ENCODE results near the gene ZNF236.

ZNF236 gene

DNA sequence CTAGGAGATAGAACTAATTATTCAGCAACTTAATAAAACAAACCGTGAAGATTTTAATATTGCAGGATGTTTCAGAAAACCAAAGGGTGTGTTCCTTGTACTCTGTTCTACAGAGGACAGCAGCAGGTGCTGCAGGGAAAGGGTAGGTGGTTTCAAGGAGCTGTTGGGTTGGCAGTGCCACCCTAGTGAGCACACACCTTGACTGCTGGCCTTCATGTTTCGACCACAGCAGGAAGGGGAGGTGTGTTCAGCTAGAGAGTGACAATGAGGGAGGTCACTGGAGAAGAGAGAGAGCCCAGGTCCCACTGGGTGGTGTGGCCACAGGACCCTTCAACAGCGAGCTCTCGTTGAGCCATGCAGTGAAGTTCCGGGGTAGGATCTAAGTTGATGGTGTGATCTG, 98.6 kb downstream of the ZNF236 start:
- Histone ChIP-seq H3K36me3 (replicated peaks; ENCODE audit: low read depth, low read length) (peaks cover 48% of the 10 kb centered on the region), H3K4me3 (ENCODE audit: low read length) (no peak overlapping the region)

DNA sequence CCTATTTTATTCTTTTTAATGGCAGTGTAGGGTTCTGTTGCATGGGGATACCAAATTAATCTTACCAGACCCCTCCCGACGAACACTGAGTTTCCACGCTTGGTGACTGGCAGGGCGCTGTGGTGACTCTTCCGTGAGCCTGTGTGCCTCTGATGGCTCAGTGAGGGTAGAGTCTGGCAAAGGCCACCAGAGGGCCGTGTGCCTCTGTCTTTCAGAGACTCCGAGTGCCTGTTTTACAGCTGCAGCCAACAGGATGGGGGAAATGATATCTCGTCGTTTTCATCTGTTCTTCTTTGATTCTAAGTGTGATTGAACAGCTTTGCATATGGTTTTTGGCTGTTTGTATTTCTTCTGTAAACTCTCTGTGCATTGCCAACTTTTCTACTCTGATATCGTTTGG, 99.8 kb downstream of the ZNF236 start:
- H4K20me1 ChIP-seq (ENCODE audit: insufficient read depth, low read length): 0 out of 2 replicates have a peak, but pooled peaks cover 3% of the 10 kb centered on the region
- H3K9me3 ChIP-seq (ENCODE audit: insufficient read depth, low read length): no peaks in the 10 kb centered on the region
- H3K79me2 ChIP-seq (ENCODE audit: low read length): no peaks in the 10 kb centered on the region
- H3K36me3 ChIP-seq (replicated peaks; ENCODE audit: low read depth, low read length): peaks cover 47% of the 10 kb centered on the region
- H3K4me3 ChIP-seq (ENCODE audit: low read length): no peak overlapping the region
- peak overlapping the region; percentile 8; the same call in 1 of the 2 replicates for H3K4me2 ChIP-seq (ENCODE audit: low read length)
- H3K27ac ChIP-seq (ENCODE audit: low read length): no peak overlapping the region
- H3K27me3 ChIP-seq (ENCODE audit: low read depth, low read length): no peaks in the 10 kb centered on the region
- no peak overlapping the region for H2AFZ ChIP-seq (ENCODE audit: low read depth, low read length)
- H3K4me1 ChIP-seq (ENCODE audit: low read length): peaks cover 2% of the 10 kb centered on the region; the same call in 1 of the 2 replicates
- no peak overlapping the region for H3K9ac ChIP-seq (ENCODE audit: low read length)
- TF ChIP-seq EZH2phosphoT487 (IDR thresholded peaks at IDR 0.05; ENCODE audit: low read depth): no peak
- TF ChIP-seq, protein P1, sequence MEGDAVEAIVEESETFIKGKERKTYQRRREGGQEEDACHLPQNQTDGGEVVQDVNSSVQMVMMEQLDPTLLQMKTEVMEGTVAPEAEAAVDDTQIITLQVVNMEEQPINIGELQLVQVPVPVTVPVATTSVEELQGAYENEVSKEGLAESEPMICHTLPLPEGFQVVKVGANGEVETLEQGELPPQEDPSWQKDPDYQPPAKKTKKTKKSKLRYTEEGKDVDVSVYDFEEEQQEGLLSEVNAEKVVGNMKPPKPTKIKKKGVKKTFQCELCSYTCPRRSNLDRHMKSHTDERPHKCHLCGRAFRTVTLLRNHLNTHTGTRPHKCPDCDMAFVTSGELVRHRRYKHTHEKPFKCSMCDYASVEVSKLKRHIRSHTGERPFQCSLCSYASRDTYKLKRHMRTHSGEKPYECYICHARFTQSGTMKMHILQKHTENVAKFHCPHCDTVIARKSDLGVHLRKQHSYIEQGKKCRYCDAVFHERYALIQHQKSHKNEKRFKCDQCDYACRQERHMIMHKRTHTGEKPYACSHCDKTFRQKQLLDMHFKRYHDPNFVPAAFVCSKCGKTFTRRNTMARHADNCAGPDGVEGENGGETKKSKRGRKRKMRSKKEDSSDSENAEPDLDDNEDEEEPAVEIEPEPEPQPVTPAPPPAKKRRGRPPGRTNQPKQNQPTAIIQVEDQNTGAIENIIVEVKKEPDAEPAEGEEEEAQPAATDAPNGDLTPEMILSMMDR (IDR thresholded peaks at IDR 0.05; ENCODE audit: low read depth, low read length): peak; percentile 93

More for the DNA sequence above, 98.6 kb downstream of the ZNF236 start:
- H3K9ac ChIP-seq (ENCODE audit: low read length): no peak overlapping the region
- no peaks in the 10 kb centered on the region for H3K27me3 ChIP-seq (ENCODE audit: low read depth, low read length)
- no peak overlapping the region for H3K4me2 ChIP-seq (ENCODE audit: low read length)
- no peak overlapping the region for H2AFZ ChIP-seq (ENCODE audit: low read depth, low read length)
- 0 out of 2 replicates have a peak, but pooled peaks cover 3% of the 10 kb centered on the region for H4K20me1 ChIP-seq (ENCODE audit: insufficient read depth, low read length)
- no peaks in the 10 kb centered on the region for H3K79me2 ChIP-seq (ENCODE audit: low read length)
- TF ChIP-seq, protein P1 (IDR thresholded peaks at IDR 0.05; ENCODE audit: low read depth, low read length): no peak
- no peak for TF ChIP-seq EZH2phosphoT487 (IDR thresholded peaks at IDR 0.05; ENCODE audit: low read depth)
- H3K4me1 ChIP-seq (ENCODE audit: low read length): peaks cover 2% of the 10 kb centered on the region; the same call in 1 of the 2 replicates
- H3K9me3 ChIP-seq (ENCODE audit: insufficient read depth, low read length): no peaks in the 10 kb centered on the region
- no peak overlapping the region for H3K27ac ChIP-seq (ENCODE audit: low read length)

DNA sequence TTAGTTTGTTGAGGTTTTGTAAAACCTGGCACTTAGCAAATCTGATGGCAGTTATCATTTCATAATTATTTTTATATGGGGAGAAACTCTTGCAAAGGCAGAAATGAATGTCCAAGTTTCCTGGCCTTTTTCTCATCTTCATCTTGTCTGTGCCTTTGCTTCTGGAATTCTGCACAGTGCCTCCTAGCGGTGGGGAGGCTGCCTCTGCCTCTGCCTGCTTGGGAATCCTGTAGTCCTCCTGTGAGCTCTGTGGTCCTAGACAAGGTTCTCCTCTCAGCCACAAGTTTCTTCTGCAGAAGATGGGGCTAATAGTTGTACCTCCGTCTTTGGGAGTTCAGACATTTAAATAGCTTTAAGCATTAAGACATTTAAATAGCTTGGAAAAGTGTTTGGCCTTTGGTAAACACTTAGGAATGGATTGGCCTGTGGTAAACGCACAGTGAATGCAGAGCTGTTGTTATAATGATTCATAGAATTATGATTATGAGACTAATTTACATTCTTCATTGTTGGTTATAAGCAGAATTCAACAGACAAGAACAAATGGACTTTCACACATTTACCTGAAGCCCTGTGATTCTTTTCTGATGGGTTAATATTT, 101.2 kb downstream of the ZNF236 start:
- TF ChIP-seq EZH2phosphoT487 (IDR thresholded peaks at IDR 0.05; ENCODE audit: low read depth): no peak
- TF ChIP-seq, protein P1 (IDR thresholded peaks at IDR 0.05; ENCODE audit: low read depth, low read length): peak; percentile 92
- Histone ChIP-seq H4K20me1 (ENCODE audit: insufficient read depth, low read length) (0 out of 2 replicates have a peak, but pooled peaks cover 3% of the 10 kb centered on the region), H3K4me1 (ENCODE audit: low read length) (peaks cover 10% of the 10 kb centered on the region), H3K79me2 (ENCODE audit: low read length) (no peaks in the 10 kb centered on the region), H3K36me3 (replicated peaks; ENCODE audit: low read depth, low read length) (peaks cover 45% of the 10 kb centered on the region), H3K4me3 (ENCODE audit: low read length) (no peak overlapping the region), H3K9me3 (ENCODE audit: insufficient read depth, low read length) (no peaks in the 10 kb centered on the region), H3K4me2 (ENCODE audit: low read length) (no peak overlapping the region), H2AFZ (ENCODE audit: low read depth, low read length) (no peak overlapping the region), H3K27me3 (ENCODE audit: low read depth, low read length) (no peaks in the 10 kb centered on the region), H3K27ac (ENCODE audit: low read length) (no peak overlapping the region), H3K9ac (ENCODE audit: low read length) (no peak overlapping the region)

DNA sequence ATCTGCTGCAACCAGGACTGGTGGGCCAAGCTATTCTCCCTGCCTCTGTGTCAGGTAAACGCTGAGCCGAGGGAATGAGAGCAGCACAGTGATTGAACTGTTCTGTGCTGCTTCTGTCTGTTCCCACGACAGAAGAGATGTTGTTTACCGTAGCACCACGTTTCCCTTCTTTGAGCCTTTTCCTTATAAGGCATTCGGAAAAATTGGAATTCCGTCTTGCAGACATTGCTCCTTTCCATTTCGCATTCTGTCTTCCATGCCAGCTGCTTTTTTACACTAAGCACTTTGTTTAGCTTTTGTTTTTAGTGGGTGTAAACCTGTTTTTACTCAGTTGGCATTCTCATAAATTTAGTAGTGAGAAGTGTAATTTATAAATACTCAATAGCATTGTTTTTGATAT, 103.1 kb downstream of the ZNF236 start:
- Histone ChIP-seq H3K4me2 (ENCODE audit: low read length) (no peak overlapping the region), H3K9me3 (ENCODE audit: insufficient read depth, low read length) (no peaks in the 10 kb centered on the region), H3K4me3 (ENCODE audit: low read length) (no peak overlapping the region), H3K27ac (ENCODE audit: low read length) (no peak overlapping the region), H3K36me3 (replicated peaks; ENCODE audit: low read depth, low read length) (peaks cover 45% of the 10 kb centered on the region), H2AFZ (ENCODE audit: low read depth, low read length) (no peak overlapping the region), H3K9ac (ENCODE audit: low read length) (no peak overlapping the region), H3K4me1 (ENCODE audit: low read length) (peaks cover 22% of the 10 kb centered on the region), H3K79me2 (ENCODE audit: low read length) (no peaks in the 10 kb centered on the region), H3K27me3 (ENCODE audit: low read depth, low read length) (no peaks in the 10 kb centered on the region), H4K20me1 (ENCODE audit: insufficient read depth, low read length) (0 out of 2 replicates have a peak, but pooled peaks cover 3% of the 10 kb centered on the region)
- TF ChIP-seq, protein P1 (IDR thresholded peaks at IDR 0.05; ENCODE audit: low read depth, low read length): no peak
- TF ChIP-seq EZH2phosphoT487 (IDR thresholded peaks at IDR 0.05; ENCODE audit: low read depth): no peak
